Loucy (cell line): ENCODE measurements around the gene ZFR2.

Source experiments
- H2AFZ ChIP-seq: fragments of 200-600 bp; sonication (generic); 2 replicates; pipeline ENCODE4 v1.6.0; 2016; ENCODE audit warnings: antibody characterized with exemption, mild to moderate bottlenecking, low read length, moderate library complexity
- H3F3A ChIP-seq: fragments of 200-600 bp; 2 replicates; pipeline ENCODE4 v1.6.0; 2016; ENCODE audit warnings: antibody characterized with exemption, low read depth, mild to moderate bottlenecking
- H3K27me3 ChIP-seq: fragments of 200-600 bp; sonication (generic); 2 replicates; pipeline ENCODE4 v1.6.1; 2014; ENCODE audit warnings: low read length, mild to moderate bottlenecking; ENCODE audit not compliant: insufficient read depth, poor library complexity, severe bottlenecking
- H3K36me3 ChIP-seq: fragments of 200-600 bp; sonication (generic); 2 replicates; pipeline ENCODE4 v1.6.1; 2016; ENCODE audit warnings: low read length; ENCODE audit not compliant: insufficient read depth
- H3K4me1 ChIP-seq: fragments of 200-600 bp; sonication (generic); 2 replicates; pipeline ENCODE4 v1.5.1; 2014; ENCODE audit warnings: low read length, mild to moderate bottlenecking; ENCODE audit not compliant: insufficient read depth, poor library complexity, severe bottlenecking
- H3K4me2 ChIP-seq: fragments of 200-600 bp; sonication (generic); 2 replicates; pipeline ENCODE4 v1.6.0; 2014; ENCODE audit warnings: antibody characterized with exemption, low read length, low read depth, mild to moderate bottlenecking; ENCODE audit not compliant: poor library complexity, severe bottlenecking
- H3K4me3 ChIP-seq: fragments of 200-600 bp; sonication (generic); 2 replicates; pipeline ENCODE4 v1.5.1; 2014; ENCODE audit warnings: low read length, mild to moderate bottlenecking, mixed read lengths; ENCODE audit not compliant: poor library complexity, severe bottlenecking
- H3K79me2 ChIP-seq: fragments of 200-600 bp; sonication (generic); 2 replicates; pipeline ENCODE4 v1.6.1; 2014; ENCODE audit warnings: low read length; ENCODE audit not compliant: insufficient read depth
- H3K9ac ChIP-seq: fragments of 200-600 bp; sonication (generic); 2 replicates; pipeline ENCODE4 v1.6.0; 2014; ENCODE audit warnings: mild to moderate bottlenecking, low read depth, low read length, moderate library complexity; ENCODE audit not compliant: poor library complexity, severe bottlenecking
- H3K9me2 ChIP-seq: fragments of 200-600 bp; sonication (generic); replicated peaks from 2 replicates; pipeline ENCODE4 v1.6.1; 2016; ENCODE audit warnings: low read depth, low read length, mixed read lengths
- H3K9me3 ChIP-seq: fragments of 200-600 bp; sonication (generic); 2 replicates; pipeline ENCODE4 v1.6.1; 2014; ENCODE audit warnings: mild to moderate bottlenecking, antibody characterized with exemption, low read length, low read depth; ENCODE audit not compliant: insufficient read depth
- H4K20me1 ChIP-seq: fragments of 200-600 bp; sonication (generic); 2 replicates; pipeline ENCODE4 v1.6.0; 2014; ENCODE audit warnings: antibody characterized with exemption, low read length, mild to moderate bottlenecking; ENCODE audit not compliant: insufficient read depth, poor library complexity, severe bottlenecking
- CTCF ChIP-seq: fragments of 200-600 bp; sonication (generic); conservative IDR thresholded peaks from 2 replicates; pipeline ENCODE4 v1.5.1; 2014; ENCODE audit warnings: mild to moderate bottlenecking, antibody characterized with exemption, low read length
- EZH2phosphoT487 ChIP-seq: fragments of 200-600 bp; IDR thresholded peaks from 2 replicates; pipeline ENCODE4 v1.6.1; 2018; ENCODE audit warnings: antibody characterized with exemption, mild to moderate bottlenecking, moderate library complexity, borderline replicate concordance

ZFR2 gene

GRCh38 chr19:3862826-3863500 is 5.9 kb downstream of the ZFR2 start:
- no peaks in the 10 kb centered on the region for H3K27me3 ChIP-seq
- no peaks in the 10 kb centered on the region for H3K9me3 ChIP-seq
- no peak overlapping the region for H3K4me3 ChIP-seq
- H3K79me2 ChIP-seq: no peaks in the 10 kb centered on the region
- no peak overlapping the region for H2AFZ ChIP-seq
- H4K20me1 ChIP-seq: no peaks in the 10 kb centered on the region
- H3K36me3 ChIP-seq: no peaks in the 10 kb centered on the region
- H3K9me2 ChIP-seq: no peaks in the 10 kb centered on the region
- H3F3A ChIP-seq: no peaks in the 10 kb centered on the region
- H3K9ac ChIP-seq: no peak overlapping the region
- no peak for TF ChIP-seq CTCF
- no peak for TF ChIP-seq EZH2phosphoT487
- H3K4me2 ChIP-seq: no peak overlapping the region
- H3K4me1 ChIP-seq: no peaks in the 10 kb centered on the region

DNA sequence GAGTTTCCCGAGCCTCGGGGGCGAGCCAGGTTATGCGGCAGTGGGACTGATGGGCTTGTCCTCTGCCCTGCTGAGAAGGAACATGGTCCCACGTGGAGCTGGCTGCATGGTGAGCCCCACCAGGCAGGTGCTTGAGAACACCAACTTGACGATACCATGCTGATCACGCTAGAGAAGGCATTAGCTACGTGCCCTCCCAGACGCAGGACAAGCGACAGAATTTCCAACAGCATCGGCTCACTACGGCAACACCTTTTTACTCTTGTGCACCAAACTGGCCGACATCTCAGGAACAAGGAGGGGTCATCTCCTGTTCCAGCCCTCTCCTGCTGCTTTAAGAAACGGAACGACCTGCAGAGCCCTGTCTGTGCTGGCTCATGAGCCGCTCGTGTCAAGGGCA is 8.3 kb downstream of the ZFR2 start:
- no peaks in the 10 kb centered on the region for H4K20me1 ChIP-seq
- H2AFZ ChIP-seq: no peak overlapping the region
- H3K4me1 ChIP-seq: no peaks in the 10 kb centered on the region
- H3K27me3 ChIP-seq: no peaks in the 10 kb centered on the region
- no peaks in the 10 kb centered on the region for H3K9me2 ChIP-seq
- no peaks in the 10 kb centered on the region for H3K79me2 ChIP-seq
- no peak for TF ChIP-seq CTCF
- TF ChIP-seq EZH2phosphoT487: no peak
- H3F3A ChIP-seq: no peaks in the 10 kb centered on the region
- no peak overlapping the region for H3K4me3 ChIP-seq
- no peaks in the 10 kb centered on the region for H3K9me3 ChIP-seq
- H3K36me3 ChIP-seq: no peaks in the 10 kb centered on the region
- H3K9ac ChIP-seq: no peak overlapping the region
- H3K4me2 ChIP-seq: no peak overlapping the region

DNA sequence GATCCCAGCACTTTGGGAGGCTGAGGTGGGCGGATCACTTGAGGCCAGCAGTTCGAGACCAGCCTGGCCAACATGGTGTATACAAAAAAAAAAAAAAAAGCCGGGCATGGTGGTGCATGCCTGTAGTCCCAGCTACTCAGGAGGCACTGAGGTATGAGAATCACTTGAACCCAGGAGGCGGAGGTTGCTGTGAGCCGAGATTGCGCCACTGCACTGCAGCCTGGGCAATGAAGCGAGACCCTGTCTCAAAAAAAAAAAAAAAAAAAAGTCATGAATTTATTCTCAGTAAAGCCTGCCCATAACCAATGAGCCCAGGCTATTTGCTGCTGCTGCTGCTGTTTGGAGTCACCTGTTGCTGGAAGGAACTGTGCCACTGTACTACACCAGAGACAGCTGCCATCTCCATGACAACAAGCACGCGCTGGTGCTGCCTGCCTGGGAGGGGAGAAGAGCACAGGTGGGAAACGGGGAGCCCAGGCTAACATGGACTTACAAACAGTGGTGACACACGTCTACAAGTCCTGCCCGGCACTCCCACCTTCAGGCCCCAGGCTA is 11.3 kb downstream of the ZFR2 start:
- no peaks in the 10 kb centered on the region for H3K27me3 ChIP-seq
- no peak overlapping the region for H3K4me3 ChIP-seq
- no peaks in the 10 kb centered on the region for H4K20me1 ChIP-seq
- no peaks in the 10 kb centered on the region for H3F3A ChIP-seq
- H2AFZ ChIP-seq: no peak overlapping the region
- no peak overlapping the region for H3K9ac ChIP-seq
- H3K4me1 ChIP-seq: no peaks in the 10 kb centered on the region
- H3K4me2 ChIP-seq: no peak overlapping the region
- H3K9me3 ChIP-seq: no peaks in the 10 kb centered on the region
- H3K79me2 ChIP-seq: no peaks in the 10 kb centered on the region
- TF ChIP-seq CTCF (no peak), EZH2phosphoT487 (no peak)
- H3K36me3 ChIP-seq: no peaks in the 10 kb centered on the region
- H3K9me2 ChIP-seq: no peaks in the 10 kb centered on the region
